NCI-H2227 (cell line): ENCODE data around the gene NSUN2.

Experiments
- DNase-seq: peaks from one replicate; lab custom pipeline; 2025; ENCODE audit not compliant: unreplicated experiment; lab: John Stamatoyannopoulos, UW

The NSUN2 gene

DNA sequence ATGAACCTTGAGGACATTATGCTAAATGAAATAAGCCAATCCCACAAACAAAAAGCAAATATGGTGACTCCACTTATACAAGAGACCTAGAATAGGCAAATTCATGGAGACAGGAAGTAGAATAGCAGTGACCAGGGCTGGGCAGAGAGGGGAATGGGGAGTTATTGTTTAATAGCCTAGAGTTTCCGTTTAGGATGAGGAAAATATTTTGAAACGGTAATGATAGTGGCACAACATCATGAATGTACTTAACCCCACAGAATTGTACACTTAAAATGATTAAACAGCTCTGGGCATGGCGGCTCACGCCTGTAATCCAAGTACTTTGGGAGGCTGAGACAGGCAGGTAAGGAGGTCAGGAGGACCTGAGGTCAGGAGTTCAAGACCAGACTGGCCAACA is 65.8 kb downstream of the NSUN2 start:
- DNase-seq, result no peak

DNA sequence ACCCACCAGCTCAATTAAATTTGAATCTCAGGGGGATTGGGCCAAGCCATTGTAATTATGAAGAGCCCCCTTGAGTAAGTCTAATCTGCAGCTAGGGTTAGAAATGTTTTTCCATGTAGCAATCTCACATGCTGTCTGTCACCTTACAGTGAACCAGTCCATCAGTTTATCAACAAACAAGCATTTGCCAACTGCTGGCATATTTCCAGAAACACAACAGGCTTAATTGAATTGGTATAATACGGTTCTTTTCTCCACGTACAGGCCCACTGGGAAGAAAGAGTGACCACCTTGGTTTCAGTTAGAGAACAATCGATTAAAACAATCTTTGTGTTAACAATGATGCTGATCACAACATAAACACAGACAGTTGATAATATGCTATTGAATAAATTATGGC is 67.4 kb downstream of the NSUN2 start:
- no peak for DNase-seq

GRCh38 chr5:6557807-6558575 is 74.9 kb downstream of the NSUN2 start:
- no peak for DNase-seq

DNA sequence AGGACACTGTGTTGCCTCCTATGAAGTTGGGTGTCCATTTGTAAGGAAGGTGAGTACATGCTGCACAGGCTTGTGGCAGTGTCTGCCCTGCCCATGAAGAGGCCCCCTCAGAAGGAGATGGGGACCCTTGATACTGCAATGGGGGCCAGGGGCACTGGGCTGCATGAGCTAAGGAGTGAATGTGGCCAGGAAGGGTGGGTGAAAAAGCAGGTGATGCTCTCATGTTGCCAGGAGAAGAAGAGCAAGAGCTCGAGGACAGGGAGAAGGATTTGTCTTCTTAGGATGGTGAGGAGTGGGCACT is 76.1 kb downstream of the NSUN2 start:
- no peak for DNase-seq

DNA sequence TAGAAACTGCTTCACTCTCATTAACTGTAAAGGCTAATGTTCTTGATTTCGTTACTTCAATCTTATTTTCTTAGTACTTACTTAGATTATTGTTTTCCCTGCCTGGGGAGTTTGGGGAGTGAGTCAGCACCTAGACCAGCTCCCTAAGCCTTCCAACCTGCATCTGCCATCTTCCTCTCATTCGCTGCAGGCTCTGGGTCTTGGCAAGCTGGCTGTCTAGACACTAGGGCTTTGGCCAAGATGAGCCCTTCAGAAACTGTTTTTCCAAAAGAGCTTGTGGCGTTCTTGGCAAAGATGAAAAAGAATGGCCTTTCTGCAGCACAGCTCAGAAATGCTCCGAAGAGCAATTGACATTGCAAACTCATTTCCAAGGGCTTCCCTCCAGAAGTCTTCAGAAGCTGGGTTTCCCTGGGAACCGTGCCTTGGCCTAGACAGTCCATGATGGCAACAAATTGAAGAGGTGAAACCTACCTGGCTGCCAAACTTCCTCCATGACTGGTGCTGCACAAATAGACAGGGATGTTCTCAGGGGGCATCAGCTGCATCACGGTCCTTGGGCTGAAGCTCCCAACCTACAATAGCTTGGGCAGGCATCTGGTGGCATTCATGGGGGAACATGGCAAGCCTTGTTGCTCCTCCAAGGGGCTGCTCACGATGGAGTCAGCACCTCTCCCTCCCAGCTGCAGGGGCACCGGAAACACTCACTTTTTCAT is 76.6 kb downstream of the NSUN2 start:
- no peak for DNase-seq

DNA sequence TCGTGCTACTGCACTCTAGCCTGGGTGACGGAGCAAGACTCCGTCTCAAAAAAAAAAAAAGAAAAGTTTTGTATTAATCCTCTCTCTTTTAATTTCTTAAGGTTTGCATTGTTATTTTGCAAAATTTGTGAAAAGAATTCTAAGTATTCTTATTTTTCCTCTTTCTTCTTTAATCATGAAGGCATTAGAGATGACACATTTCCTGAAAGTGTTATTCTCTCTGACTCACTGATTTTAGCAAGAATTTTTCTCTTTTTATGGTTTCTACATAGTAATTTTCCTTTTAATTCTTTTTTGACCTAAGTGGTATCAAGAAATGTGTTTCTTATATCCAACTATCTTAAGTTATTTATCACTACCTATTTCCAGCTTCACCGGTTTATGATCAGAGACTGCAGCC is 78.0 kb downstream of the NSUN2 start:
- no peak for DNase-seq

DNA sequence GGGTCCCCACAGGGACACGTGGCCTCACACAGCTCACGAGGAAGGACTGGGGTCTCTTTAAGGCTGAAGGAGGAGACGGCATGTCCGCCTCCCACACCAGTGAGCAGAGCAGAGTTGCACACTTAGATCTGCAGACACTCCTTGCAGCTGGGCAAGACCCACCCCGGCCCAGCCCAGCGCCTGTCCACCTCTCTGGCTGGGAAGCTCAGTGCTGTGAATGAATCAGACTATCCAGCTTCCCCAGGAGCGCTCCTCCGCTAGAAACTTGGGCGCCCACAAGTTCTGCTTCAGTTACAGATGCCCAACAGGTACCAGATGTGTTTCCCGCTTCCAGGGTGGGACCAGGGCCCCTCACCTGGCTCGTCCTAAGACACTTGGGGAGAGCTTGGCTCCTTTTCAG is 78.9 kb downstream of the NSUN2 start:
- DNase-seq, result no peak

GRCh38 chr5:6552612-6553011 is 80.2 kb downstream of the NSUN2 start:
- no peak for DNase-seq

GRCh38 chr5:6551955-6552313 is 80.9 kb downstream of the NSUN2 start:
- no peak for DNase-seq

- DNase-seq, result no peak
Observed at GRCh38 chr5:6551287-6551954, 81.4 kb downstream of the NSUN2 start.

GRCh38 chr5:6550628-6551027 is 82.2 kb downstream of the NSUN2 start:
- no peak for DNase-seq
